Tibial nerve (tissue), 3 donors: ENCODE measurements around the gene DUSP18.

Experiments
- CTCF ChIP-seq, 5 experiments: fragments of 200-600 bp in 3 of 5; fragments of 450-650 bp in 2 of 5; sonication (generic) in 3 of 5; IDR thresholded peaks; one replicate each; pipeline ENCODE4 v1.5.1; 2016 to 2019; ENCODE audit warnings: antibody characterized with exemption in 5 of 5, mild to moderate bottlenecking in 3 of 5, moderate library complexity in 2 of 5
- POLR2A ChIP-seq, 2 donors: fragments of 450-650 bp; IDR thresholded peaks; one replicate each; pipeline ENCODE4 v1.6.1; 2017; ENCODE audit warnings: antibody characterized with exemption in 2 of 2, mild to moderate bottlenecking in 2 of 2, moderate library complexity in 2 of 2

- no peak for TF ChIP-seq CTCF (IDR thresholded peaks at IDR 0.05)
- TF ChIP-seq POLR2A (IDR thresholded peaks at IDR 0.05) = no peak
Measured at GRCh38 chr22:30665786-30666185, 1.9 kb downstream of the DUSP18 start.
